GM21723 (cell line): ENCODE data around the gene FHL1.
"Not testable (repeated sequence)": the region's sequence is repeated elsewhere in the genome, so short reads cannot be mapped to it uniquely, and the experiment has no call there.

Experiments used
- ATAC-seq: cut with Tn5 transposase; IDR thresholded peaks from one replicate; pipeline ENCODE4 v1.9.1; 2021; ENCODE audit warnings: mild to moderate bottlenecking, moderate library complexity; ENCODE audit not compliant: unreplicated experiment

FHL1 gene

GRCh38 chrX:136206916-136207315 is 59.6 kb downstream of the FHL1 start:
- no peak for ATAC-seq

DNA sequence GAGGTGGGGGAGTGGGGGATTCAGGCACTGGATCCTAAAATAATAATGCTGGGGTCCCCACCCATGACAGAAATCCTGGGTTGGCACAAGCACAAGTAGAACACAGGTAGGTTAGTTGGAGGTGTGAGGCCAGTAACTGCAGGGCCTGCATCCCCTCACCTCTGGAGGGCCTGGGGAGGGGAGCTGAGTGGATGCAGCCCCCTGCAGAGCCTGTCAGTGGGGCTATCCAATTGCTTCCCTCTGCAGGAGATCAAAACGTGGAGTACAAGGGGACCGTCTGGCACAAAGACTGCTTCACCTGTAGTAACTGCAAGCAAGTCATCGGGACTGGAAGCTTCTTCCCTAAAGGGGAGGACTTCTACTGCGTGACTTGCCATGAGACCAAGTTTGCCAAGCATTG is 60.2 kb downstream of the FHL1 start:
- ATAC-seq: no peak

DNA sequence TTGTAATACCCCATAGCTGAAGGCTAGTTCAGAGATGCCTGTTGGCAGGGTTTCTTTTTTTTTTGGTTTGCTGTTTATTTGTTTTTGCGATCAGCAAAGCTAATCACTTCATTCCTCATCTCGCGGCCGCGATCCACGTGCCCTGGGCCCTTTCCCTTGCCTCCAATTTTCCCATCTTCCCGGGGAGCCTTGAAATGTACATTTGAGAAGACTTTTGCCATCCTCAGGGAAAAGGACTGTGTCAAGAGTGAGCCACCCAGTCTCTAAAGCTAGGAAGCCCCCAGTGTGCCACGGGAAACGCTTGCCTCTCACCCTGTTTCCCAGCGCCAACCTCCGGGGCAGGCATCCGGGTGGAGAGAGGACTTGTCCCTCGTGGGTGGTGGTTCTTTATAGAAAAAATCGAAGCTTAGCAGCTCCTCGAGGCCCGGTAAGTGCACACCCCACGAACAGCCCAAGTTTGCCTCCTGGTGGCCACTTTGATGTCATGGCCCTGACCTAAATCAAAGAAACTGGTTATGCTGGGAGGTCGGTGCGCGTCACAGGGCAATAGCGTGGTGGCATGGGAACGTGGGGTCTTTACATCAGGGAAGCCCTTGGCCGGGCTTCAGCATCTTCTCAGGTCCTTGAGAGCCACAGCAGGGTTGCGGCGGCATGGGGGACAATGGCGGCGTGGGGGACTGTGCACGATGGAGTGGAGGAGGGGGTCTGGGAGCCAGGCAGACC is 61.8 kb downstream of the FHL1 start:
- ATAC-seq: no peak

DNA sequence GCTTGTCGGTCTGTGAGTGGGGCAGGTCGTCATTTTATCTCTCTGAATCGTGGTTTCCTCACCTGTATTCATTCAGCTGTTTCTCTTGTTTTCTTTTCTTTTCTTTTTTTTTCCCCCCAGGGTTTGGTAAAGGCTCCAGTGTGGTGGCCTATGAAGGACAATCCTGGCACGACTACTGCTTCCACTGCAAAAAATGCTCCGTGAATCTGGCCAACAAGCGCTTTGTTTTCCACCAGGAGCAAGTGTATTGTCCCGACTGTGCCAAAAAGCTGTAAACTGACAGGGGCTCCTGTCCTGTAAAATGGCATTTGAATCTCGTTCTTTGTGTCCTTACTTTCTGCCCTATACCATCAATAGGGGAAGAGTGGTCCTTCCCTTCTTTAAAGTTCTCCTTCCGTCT is 62.4 kb downstream of the FHL1 start:
- no peak for ATAC-seq

- no peak for ATAC-seq
These were observed 62.9 kb downstream of the FHL1 start for GRCh38 chrX:136210243-136210642.

- ATAC-seq: no peak
These were observed 63.5 kb downstream of the FHL1 start for GRCh38 chrX:136210806-136211205.

GRCh38 chrX:136211766-136212556 is 64.6 kb downstream of the FHL1 start:
- ATAC-seq: no peak

DNA sequence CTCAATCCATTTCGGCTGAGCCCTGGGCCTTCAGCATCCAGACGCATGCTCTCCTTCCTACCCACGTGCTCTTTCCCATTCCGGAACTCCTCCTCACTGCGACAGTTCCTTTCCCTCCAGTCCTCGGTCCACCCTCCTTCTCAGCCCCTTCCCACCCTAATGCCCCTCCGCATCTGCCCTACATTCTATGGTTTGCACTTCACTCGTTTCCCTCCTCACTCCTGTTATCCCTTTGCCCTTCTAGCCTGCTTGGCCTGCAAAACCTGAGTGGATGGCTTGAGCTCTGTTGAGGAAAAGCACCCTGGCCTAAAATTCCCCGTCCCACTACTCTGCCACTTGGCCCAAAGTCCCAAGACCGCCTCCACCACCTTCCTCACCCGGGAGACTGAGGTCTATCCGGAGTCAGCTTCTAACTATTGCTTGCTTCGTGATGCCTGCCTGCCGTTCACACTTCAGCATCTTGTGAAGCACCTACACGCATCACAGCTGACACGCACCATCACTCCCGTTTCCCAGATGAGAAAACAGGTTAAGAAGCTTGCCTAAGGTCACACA is 65.3 kb downstream of the FHL1 start:
- no peak for ATAC-seq

- ATAC-seq: no peak
These were observed 67.2 kb downstream of the FHL1 start for GRCh38 chrX:136214551-136214950.

- ATAC-seq: no peak
These were observed 68.2 kb downstream of the FHL1 start for GRCh38 chrX:136215559-136215958.

GRCh38 chrX:136219893-136220292 is 72.6 kb downstream of the FHL1 start:
- no peak for ATAC-seq

DNA sequence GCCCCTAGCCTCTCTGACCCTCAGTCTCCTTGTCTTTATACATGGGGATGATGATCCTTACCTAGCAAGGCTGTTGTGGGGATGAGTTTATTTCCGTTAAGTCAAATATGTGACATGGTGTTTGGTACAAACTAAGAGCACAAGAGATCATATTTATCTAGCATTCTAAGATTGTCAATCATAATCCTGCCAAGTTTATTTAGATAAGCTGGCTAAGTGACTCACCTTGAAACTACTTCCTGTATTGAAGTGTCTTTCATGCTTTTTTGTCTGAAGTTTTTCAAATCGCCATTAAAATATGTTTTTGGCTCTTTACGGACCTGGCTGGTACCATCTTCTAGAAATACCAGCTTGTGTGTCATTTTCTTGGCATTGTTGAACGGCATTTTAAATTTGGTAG is 73.2 kb downstream of the FHL1 start:
- ATAC-seq: no peak

DNA sequence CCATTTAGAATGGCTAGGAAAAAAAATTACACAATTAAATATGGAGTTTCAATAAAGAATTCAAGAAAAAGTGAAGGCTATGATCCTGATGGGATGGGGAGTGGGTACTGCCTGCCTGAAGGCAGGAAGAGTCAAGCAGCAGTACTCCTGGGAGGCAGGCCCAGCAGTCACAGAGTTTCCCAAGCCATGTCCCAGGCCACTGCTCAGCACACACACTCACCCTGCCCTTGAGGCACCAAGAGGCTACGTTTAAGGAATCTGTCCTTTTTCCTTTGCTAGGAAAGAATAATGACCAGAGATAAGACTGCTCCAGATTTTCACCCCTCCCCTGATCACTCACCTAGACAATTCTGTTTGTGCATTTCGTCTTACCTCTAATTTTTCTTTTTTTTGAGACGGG is 73.6 kb downstream of the FHL1 start:
- ATAC-seq: no peak

DNA sequence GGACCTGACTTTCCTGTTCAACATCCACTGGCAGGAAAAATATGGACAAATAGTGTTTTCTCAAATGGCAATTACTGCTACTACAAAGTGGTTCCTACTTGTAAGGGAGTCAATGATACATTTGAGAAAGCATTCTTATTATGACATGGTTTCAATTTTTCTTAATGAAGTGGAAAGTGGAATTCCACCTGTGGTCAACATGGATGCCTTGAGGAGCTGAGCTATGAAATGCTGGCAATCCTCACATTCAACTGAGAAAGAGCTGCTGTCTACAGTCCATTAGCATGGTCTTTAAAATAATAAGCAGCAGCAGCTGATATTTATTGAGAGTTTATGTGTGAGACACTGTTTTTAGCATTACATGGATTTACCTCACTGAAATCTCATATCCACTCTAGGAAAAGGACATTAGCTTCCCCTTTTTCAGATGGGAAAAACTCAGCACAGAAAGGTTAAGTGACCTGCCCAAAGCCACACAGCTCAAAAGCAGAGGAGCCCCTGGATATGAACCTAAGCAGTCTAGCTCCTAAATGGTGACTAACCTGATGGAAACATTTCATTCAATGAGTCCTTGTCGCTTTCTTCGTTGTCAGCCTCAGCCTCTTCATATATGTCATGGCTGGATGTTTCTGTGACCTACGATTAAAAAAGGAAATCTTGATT is 74.6 kb downstream of the FHL1 start:
- ATAC-seq: no peak

GRCh38 chrX:136227074-136227473 is 79.7 kb downstream of the FHL1 start:
- ATAC-seq: no peak

DNA sequence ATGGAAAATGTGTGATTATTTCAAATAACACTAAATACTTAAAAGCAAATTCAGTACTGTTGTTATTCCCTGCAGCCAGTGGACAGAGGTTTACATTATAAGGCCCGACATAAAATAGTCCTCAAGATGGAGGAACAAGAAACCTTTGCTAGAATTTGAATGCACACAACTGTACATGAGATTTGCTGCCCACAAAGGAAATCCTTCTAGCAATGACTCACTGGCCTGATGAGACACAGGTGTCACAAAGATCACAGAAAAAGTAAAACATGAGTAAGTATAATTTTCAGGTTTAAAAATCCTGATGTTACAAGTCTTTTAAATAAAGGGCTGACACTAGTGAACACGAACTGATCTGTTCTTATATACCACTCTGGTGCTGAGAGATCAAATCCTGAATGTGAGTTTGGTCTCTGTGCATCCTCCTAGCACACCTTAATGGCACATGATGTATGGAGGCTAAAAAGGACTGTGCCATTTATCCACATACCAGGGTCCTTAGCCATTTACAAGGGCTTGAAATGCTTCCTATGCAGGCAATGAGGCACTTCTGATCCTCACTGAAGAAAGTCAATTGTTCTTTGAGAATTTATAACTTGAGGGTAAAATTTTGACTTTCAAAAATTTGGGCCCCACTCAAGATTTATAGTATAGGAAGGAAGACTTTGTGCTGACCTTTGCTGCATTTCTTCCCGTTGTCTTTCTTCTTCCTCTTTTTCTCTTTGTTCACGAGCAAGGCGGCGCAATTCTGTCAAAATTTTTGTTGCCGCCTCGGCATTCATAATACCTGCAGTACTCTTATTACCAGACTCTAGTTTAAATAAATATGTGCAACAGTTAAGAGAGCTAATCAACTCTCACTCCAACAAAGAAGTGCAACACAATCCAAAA is 80.9 kb downstream of the FHL1 start:
- peak; percentile 58 for ATAC-seq

DNA sequence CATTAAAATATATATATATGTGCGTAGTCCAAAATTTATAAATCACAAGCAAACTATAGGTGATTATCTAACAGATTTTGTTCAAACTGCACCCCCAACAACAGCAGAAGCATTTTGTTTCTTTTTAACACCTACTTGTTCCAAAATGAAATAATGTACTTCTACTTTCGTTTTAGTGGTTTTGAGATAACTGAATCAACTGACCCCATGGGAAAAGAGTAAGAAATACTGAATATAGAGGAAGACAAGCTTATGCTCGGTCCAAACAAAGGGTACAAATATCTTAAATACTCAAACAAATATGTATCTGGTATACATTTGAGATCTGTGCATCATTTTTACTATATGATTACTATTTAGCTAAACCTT is 81.5 kb downstream of the FHL1 start:
- ATAC-seq: peak; percentile 55

DNA sequence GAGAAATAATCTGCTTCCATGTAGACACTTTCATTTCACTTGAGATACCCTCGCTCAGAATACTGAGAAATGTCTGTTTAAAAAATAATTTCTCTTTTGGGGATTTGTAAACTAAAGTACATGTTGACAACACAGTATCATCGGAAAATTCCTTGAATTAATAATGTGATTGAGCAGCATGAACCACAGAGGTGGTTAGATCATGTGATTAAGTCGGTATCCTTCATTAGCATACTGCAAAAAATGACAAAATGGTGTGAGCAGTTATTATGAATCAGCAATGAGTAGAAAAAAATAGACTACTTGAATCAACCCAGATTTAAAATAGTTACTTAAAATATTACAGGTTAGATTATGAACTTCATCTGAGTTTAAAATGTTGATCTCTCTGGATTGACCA is 89.7 kb downstream of the FHL1 start:
- ATAC-seq: no peak

DNA sequence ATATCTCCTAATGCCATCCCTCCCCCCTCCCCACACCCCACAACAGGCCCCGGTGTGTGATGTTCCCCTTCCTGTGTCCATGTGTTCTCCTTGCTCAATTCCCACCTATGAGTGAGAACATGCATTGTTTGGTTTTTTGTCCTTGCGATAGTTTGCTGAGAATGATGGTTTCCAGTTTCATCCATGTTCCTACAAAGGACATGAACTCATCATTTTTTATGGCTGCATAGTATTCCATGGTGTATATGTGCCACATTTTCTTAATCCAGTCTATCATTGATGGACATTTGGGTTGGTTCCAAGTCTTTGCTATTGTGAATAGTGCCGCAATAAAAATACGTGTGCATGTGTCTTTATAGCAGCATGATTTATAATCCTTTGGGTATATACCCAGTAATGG is 90.5 kb downstream of the FHL1 start:
- ATAC-seq: not testable (repeated sequence)

- no peak for ATAC-seq
These were observed 98.9 kb downstream of the FHL1 start for GRCh38 chrX:136246201-136246600.
